Natural killer cell (primary cell): Measurements from ENCODE around the gene MKNK1. TPM values are rescaled to one million over a fixed set of nuclear protein-coding genes. Genes with fewer than 3 reads are reported as not detected.

Experiments
- ATAC-seq, 3 donors: fragments of 150-1000 bp in 2 of 3; fragments of 200-7000 bp in 1 of 3; cut with Tn5 transposase; 1 replicate in 1 of 3; 2 replicates in 2 of 3; pipeline ENCODE4 v1.10.0; 2021; ENCODE audit warnings: mild to moderate bottlenecking in 2 of 3, moderate library complexity in 2 of 3
- DNase-seq, 2 donors: peaks; one replicate each; pipeline versions ENCODE4 v3.0.0 to v3.0.0-alpha.2; 2013 to 2021; ENCODE audit warnings: mixed read lengths in 1 of 2
- H3K27ac ChIP-seq: one replicate; pipeline ENCODE4 v1.5.1; 2013; ENCODE audit warnings: mild to moderate bottlenecking, low read length
- H3K27me3 ChIP-seq: one replicate; pipeline ENCODE4 v1.6.1; 2013; ENCODE audit warnings: low read length; ENCODE audit not compliant: control insufficient read depth, insufficient read depth
- H3K36me3 ChIP-seq: one replicate; pipeline ENCODE4 v1.6.1; 2013; ENCODE audit warnings: low read length; ENCODE audit not compliant: control insufficient read depth, insufficient read depth
- H3K4me1 ChIP-seq: one replicate; pipeline ENCODE4 v1.6.1; 2013; ENCODE audit warnings: low read length; ENCODE audit not compliant: control insufficient read depth, insufficient read depth
- H3K4me3 ChIP-seq: one replicate; pipeline ENCODE4 v1.5.1; 2013; ENCODE audit warnings: low read length
- H3K9me3 ChIP-seq: one replicate; pipeline ENCODE4 v1.6.1; 2013; ENCODE audit warnings: low read length; ENCODE audit not compliant: control insufficient read depth, insufficient read depth
- H3K27ac Mint-ChIP-seq, 2 donors: one replicate each; pipeline ENCODE4 v1.8.0; 2022; ENCODE audit warnings: mild to moderate bottlenecking in 2 of 2, mixed read lengths in 2 of 2, moderate library complexity in 1 of 2
- H3K27me3 Mint-ChIP-seq, 2 donors: one replicate each; pipeline ENCODE4 v1.8.0; 2022; ENCODE audit warnings: low read depth in 2 of 2, mixed read lengths in 2 of 2
- H3K36me3 Mint-ChIP-seq: one replicate; pipeline ENCODE4 v1.8.0; 2022; ENCODE audit warnings: mixed read lengths
- H3K4me1 Mint-ChIP-seq, 2 donors: one replicate each; pipeline ENCODE4 v1.8.0; 2022; ENCODE audit warnings: mixed read lengths in 2 of 2
- H3K4me3 Mint-ChIP-seq: one replicate; pipeline ENCODE4 v1.8.0; 2022; ENCODE audit warnings: mild to moderate bottlenecking, moderate library complexity, mixed read lengths
- H3K9me3 Mint-ChIP-seq, 2 donors: one replicate each; pipeline ENCODE4 v1.8.0; 2022; ENCODE audit warnings: mixed read lengths in 2 of 2
- WGBS: methylation state at CpG from one replicate; pipeline ENCODE4 v1.1.7; 2013; ENCODE audit warnings: missing lambda C conversion rate; ENCODE audit not compliant: insufficient coverage; 5-methylcytosine and 5-hydroxymethylcytosine counted together
- intact Hi-C: fragments of 100-400 bp; cut with micrococcal nuclease; formaldehyde crosslinking; loops from one replicate; pipeline ENCODE4 v1.14.2; 2022
- total RNA-seq, 4 donors: library from RNA; stranded (reverse); fragments of 120-200 nt in 1 of 4; gene quantifications; one replicate each; pipeline versions ENCODE4 v1.2.3 to v1.2.4, GENCODE V29; 2013 to 2022
- TF ChIP-seq, protein P1 (sequence below): fragments of 200-600 bp; IDR thresholded peaks from one replicate; pipeline ENCODE4 v1.8.0; 2022; ENCODE audit warnings: antibody characterized with exemption

Gene MKNK1
- total RNA-seq, 3 donors from 2014 or later (not counting 1 experiment from before 2014, with no cell fraction given): 59.5 to 81.5 (median 65.5) TPM

DNA sequence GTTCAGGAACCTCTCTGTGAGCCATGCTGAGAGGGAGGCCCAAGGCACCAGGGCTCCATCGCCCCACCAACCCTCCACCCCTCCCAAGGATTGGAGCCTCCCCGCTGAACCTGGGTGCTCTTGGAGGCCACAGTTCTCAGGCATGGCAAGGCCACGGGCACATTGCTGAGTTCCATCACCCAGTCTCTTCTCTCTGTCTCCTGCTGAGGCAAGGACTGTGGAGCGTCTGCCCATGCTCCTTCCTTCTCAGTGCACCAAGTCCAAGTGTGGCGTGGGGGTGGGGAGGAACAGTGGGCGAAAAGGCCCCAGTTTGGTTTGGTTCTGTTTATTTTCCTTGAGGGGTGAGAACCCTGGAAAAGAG, 49.9 kb downstream of the MKNK1 start:
- ATAC-seq (no peak), DNase-seq (no peak)
- H3K27me3 ChIP-seq: no peaks in the 10 kb centered on the region
- peaks cover 3% of the 10 kb centered on the region for H3K36me3 ChIP-seq
- H3K4me1 Mint-ChIP-seq: peaks cover 9 to 10% of the 10 kb centered on the region in 2 donors
- no peak overlapping the region for H3K27ac ChIP-seq
- no peak overlapping the region for H3K4me3 Mint-ChIP-seq
- TF ChIP-seq, protein P1, sequence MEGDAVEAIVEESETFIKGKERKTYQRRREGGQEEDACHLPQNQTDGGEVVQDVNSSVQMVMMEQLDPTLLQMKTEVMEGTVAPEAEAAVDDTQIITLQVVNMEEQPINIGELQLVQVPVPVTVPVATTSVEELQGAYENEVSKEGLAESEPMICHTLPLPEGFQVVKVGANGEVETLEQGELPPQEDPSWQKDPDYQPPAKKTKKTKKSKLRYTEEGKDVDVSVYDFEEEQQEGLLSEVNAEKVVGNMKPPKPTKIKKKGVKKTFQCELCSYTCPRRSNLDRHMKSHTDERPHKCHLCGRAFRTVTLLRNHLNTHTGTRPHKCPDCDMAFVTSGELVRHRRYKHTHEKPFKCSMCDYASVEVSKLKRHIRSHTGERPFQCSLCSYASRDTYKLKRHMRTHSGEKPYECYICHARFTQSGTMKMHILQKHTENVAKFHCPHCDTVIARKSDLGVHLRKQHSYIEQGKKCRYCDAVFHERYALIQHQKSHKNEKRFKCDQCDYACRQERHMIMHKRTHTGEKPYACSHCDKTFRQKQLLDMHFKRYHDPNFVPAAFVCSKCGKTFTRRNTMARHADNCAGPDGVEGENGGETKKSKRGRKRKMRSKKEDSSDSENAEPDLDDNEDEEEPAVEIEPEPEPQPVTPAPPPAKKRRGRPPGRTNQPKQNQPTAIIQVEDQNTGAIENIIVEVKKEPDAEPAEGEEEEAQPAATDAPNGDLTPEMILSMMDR: no peak
- no peak overlapping the region for H3K27ac Mint-ChIP-seq
- peaks cover 16% of the 10 kb centered on the region for H3K4me1 ChIP-seq
- peaks cover 0 to 8% of the 10 kb centered on the region in 2 donors for H3K27me3 Mint-ChIP-seq
- no peaks in the 10 kb centered on the region for H3K9me3 ChIP-seq
- intact Hi-C loops: no loop called here
- 98% methylated on average over 6 of the region's 6 CpGs for WGBS
- H3K36me3 Mint-ChIP-seq: peaks cover 7% of the 10 kb centered on the region
- H3K4me3 ChIP-seq: no peak overlapping the region
- no peaks in the 10 kb centered on the region for H3K9me3 Mint-ChIP-seq

DNA sequence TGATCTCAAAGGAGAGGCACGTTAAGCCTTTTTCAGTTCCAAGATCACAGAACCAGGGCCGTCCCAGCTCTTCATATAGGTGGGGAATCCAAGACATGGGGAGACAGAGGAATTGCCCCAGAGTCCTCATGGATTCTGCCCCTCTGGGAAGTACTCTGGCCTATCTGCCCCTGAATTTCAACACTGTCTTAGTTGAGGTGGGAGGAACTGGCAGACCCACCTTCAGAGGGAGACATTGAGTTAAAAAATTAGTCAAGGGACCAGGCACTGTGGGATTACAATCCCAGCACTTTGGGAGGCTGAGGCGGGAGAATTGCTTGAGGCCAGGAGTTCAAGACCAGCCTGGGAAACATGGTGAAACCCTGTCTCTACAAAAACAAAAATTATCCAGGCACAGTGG, 50.6 kb downstream of the MKNK1 start:
- TF ChIP-seq, protein P1: no peak
- 92% methylated on average over 3 of the region's 3 CpGs for WGBS
- peaks cover 7% of the 10 kb centered on the region for H3K36me3 Mint-ChIP-seq
- Histone ChIP-seq H3K4me1 (peaks cover 18% of the 10 kb centered on the region), H3K4me3 (no peak overlapping the region), H3K27ac (no peak overlapping the region), H3K36me3 (peaks cover 3% of the 10 kb centered on the region), H3K9me3 (no peaks in the 10 kb centered on the region), H3K27me3 (no peaks in the 10 kb centered on the region)
- no peak overlapping the region for H3K27ac Mint-ChIP-seq
- intact Hi-C loops: no loop called here
- H3K4me3 Mint-ChIP-seq: no peak overlapping the region
- DNase-seq (no peak), ATAC-seq (no peak)
- H3K9me3 Mint-ChIP-seq: no peaks in the 10 kb centered on the region
- H3K4me1 Mint-ChIP-seq: peaks cover 11 to 12% of the 10 kb centered on the region in 2 donors
- peaks cover 0 to 8% of the 10 kb centered on the region in 2 donors for H3K27me3 Mint-ChIP-seq

DNA sequence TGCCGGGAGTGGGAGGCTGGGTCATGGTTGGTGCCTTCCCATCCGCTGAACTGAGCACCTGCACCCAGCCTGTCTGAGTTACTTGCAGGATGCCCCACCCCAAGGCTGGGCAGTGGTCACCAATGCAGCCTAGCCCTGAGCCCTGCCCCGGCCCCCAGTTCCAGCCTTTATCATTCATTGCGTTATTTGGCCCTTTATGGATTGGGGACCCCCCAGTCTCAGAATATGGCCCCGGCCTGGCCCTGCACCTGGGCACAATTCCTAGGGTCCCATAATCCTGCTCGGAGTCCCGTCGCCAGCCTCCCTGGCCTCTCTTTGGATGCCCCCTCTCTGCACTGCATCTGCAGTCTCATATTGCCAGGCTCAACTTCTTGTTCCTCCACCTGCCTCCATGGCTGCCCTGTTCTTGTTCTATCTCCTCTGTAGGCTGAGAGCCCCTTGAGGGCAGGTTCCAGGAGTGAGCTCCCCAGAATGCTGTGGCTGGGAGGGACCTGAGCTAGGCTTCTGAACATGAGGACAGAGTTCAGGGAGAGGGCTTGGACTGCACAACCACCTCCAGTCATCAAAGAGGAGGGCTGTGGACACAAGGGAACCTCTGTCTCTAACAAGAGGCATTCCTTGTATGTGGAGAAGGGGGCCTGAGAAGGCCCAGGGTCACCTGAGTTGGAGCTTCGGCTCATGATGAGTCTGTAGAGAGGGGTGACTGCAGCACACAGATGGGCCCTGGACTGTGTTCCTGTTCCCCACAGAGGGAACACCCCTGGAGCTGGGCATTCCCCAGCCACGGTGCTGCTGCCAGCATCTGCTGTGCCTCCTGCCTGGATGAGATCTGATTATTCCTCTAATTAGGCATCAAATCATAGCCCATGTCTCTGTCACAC, 51.5 kb downstream of the MKNK1 start:
- intact Hi-C loops: no loop called here
- H3K27ac ChIP-seq: no peak overlapping the region
- Mint-ChIP-seq H3K27me3 (peaks cover 0 to 8% of the 10 kb centered on the region in 2 donors), H3K4me3 (no peak overlapping the region), H3K36me3 (peaks cover 3% of the 10 kb centered on the region), H3K4me1 (peaks cover 11 to 12% of the 10 kb centered on the region in 2 donors), H3K27ac (no peak overlapping the region), H3K9me3 (no peaks in the 10 kb centered on the region)
- WGBS: 92% methylated on average over 10 of the region's 10 CpGs
- H3K27me3 ChIP-seq: no peaks in the 10 kb centered on the region
- no peaks in the 10 kb centered on the region for H3K9me3 ChIP-seq
- no peak overlapping the region for H3K4me3 ChIP-seq
- peaks cover 18% of the 10 kb centered on the region for H3K4me1 ChIP-seq
- ATAC-seq (no peak), DNase-seq (no peak)
- H3K36me3 ChIP-seq: peaks cover 2% of the 10 kb centered on the region
- TF ChIP-seq, protein P1: no peak
